BLaER1 treated with 17β-estradiol and CSF1 and Interleukin-3, amounts not matched to agents 10 nM and 100 nM (cell line): ENCODE results near the gene NXN.
A peak's percentile ranks its signal among the peaks of the same experiment; 100 is the strongest.
"Not testable (repeated sequence)": the region's sequence is repeated elsewhere in the genome, so short reads cannot be mapped to it uniquely, and the experiment has no call there.

ENCODE experiments used
- H3K27ac ChIP-seq, 11 experiments: shearing (Covaris generic); formaldehyde crosslinking; 2 replicates each; pipeline ENCODE4 v1.8.1; 2022
- H3K27me3 ChIP-seq, 11 experiments: shearing (Covaris generic); formaldehyde crosslinking; 2 replicates each; pipeline ENCODE4 v1.8.1; 2022
- H3K36me3 ChIP-seq, 11 experiments: shearing (Covaris generic); formaldehyde crosslinking; 2 replicates each; pipeline ENCODE4 v1.8.1; 2022
- H3K4me1 ChIP-seq, 10 experiments: shearing (Covaris generic); formaldehyde crosslinking; 2 replicates each; pipeline ENCODE4 v1.8.1; 2022
- H3K4me2 ChIP-seq, 11 experiments: shearing (Covaris generic); formaldehyde crosslinking; 2 replicates each; pipeline ENCODE4 v1.8.1; 2022
- H3K4me3 ChIP-seq, 10 experiments: shearing (Covaris generic); formaldehyde crosslinking; 2 replicates each; pipeline ENCODE4 v1.8.1; 2022
- H3K9ac ChIP-seq, 11 experiments: shearing (Covaris generic); formaldehyde crosslinking; 2 replicates each; pipeline ENCODE4 v1.8.1; 2022
- H3K9me3 ChIP-seq, 11 experiments: shearing (Covaris generic); formaldehyde crosslinking; replicated peaks in 1 of 11; 2 replicates each; pipeline ENCODE4 v1.8.1; 2022
- H4K20me1 ChIP-seq, 11 experiments: shearing (Covaris generic); formaldehyde crosslinking; 2 replicates each; pipeline ENCODE4 v1.8.1; 2022
- Cebpa-rat ChIP-seq, 11 experiments: shearing (Covaris generic); IDR thresholded peaks; 2 replicates each; pipeline ENCODE4 v1.8.1; 2022

Gene NXN

GRCh38 chr17:773467-774312, 205.9 kb downstream of the NXN start:
- Histone ChIP-seq H3K27ac (no peak overlapping the region), H3K9ac (peak overlapping the region in 5 of 11 experiments; percentile 3 to 41 (median 22); a peak in 3 of 22 replicates), H3K36me3 (peaks cover 83 to 99% (median 95%) of the 10 kb centered on the region in 11 experiments), H3K4me1 (peaks cover 32 to 48% (median 44%) of the 10 kb centered on the region in 10 experiments), H3K4me2 (peak overlapping the region; percentile 48 to 79 (median 67)), H3K27me3 (peaks cover 0 to 7% (median 0%) of the 10 kb centered on the region in 11 experiments; a peak in 1 of 22 replicates), H3K4me3 (no peak overlapping the region), H3K9me3 (no peaks in the 10 kb centered on the region), H4K20me1 (peaks cover 31 to 90% (median 81%) of the 10 kb centered on the region in 11 experiments; a peak in 21 of 22 replicates)
- no peak for TF ChIP-seq Cebpa-rat (IDR thresholded peaks at IDR 0.05)

GRCh38 chr17:773016-773415, 206.6 kb downstream of the NXN start:
- H3K4me1 ChIP-seq, result peaks cover 32 to 48% (median 44%) of the 10 kb centered on the region in 10 experiments
- peaks cover 83 to 99% (median 93%) of the 10 kb centered on the region in 11 experiments for H3K36me3 ChIP-seq
- peaks cover 0 to 7% (median 0%) of the 10 kb centered on the region in 11 experiments; a peak in 1 of 22 replicates for H3K27me3 ChIP-seq
- TF ChIP-seq Cebpa-rat (IDR thresholded peaks at IDR 0.05), result no peak
- H3K4me2 ChIP-seq, result peak overlapping the region; percentile 48 to 79 (median 67); a peak in 19 of 22 replicates
- no peaks in the 10 kb centered on the region for H3K9me3 ChIP-seq
- H3K27ac ChIP-seq, result no peak overlapping the region
- no peak overlapping the region for H3K9ac ChIP-seq
- H4K20me1 ChIP-seq, result peaks cover 26 to 83% (median 76%) of the 10 kb centered on the region in 11 experiments; a peak in 21 of 22 replicates
- H3K4me3 ChIP-seq, result no peak overlapping the region

- H3K36me3 ChIP-seq, result peaks cover 85 to 100% (median 96%) of the 10 kb centered on the region in 11 experiments
- peaks cover 0 to 2% (median 0%) of the 10 kb centered on the region in 10 experiments; a peak in 3 of 20 replicates for H3K4me1 ChIP-seq
- H3K27ac ChIP-seq, result no peak overlapping the region
- no peak for TF ChIP-seq Cebpa-rat (IDR thresholded peaks at IDR 0.05)
- H3K4me3 ChIP-seq, result no peak overlapping the region
- H4K20me1 ChIP-seq, result peaks cover 3 to 32% (median 23%) of the 10 kb centered on the region in 11 experiments; a peak in 16 of 22 replicates
- H3K27me3 ChIP-seq, result no peaks in the 10 kb centered on the region
- H3K9me3 ChIP-seq, result no peaks in the 10 kb centered on the region
- no peak overlapping the region for H3K4me2 ChIP-seq
- no peak overlapping the region for H3K9ac ChIP-seq
These were observed 212.5 kb downstream of the NXN start for GRCh38 chr17:767076-767475.

GRCh38 chr17:760371-760770, 219.2 kb downstream of the NXN start:
- peaks cover 84 to 96% (median 92%) of the 10 kb centered on the region in 11 experiments for H3K36me3 ChIP-seq
- no peaks in the 10 kb centered on the region; a peak in 1 of 22 replicates for H4K20me1 ChIP-seq
- H3K4me2 ChIP-seq, result no peak overlapping the region
- H3K4me1 ChIP-seq, result no peaks in the 10 kb centered on the region
- H3K27me3 ChIP-seq, result no peaks in the 10 kb centered on the region
- H3K9me3 ChIP-seq, result no peaks in the 10 kb centered on the region
- no peak overlapping the region for H3K27ac ChIP-seq
- H3K4me3 ChIP-seq, result no peak overlapping the region
- TF ChIP-seq Cebpa-rat (IDR thresholded peaks at IDR 0.05), result no peak
- H3K9ac ChIP-seq, result no peak overlapping the region

GRCh38 chr17:759964-760363, 219.6 kb downstream of the NXN start:
- no peak overlapping the region for H3K4me3 ChIP-seq
- H3K9ac ChIP-seq, result no peak overlapping the region
- H3K9me3 ChIP-seq, result no peaks in the 10 kb centered on the region
- no peaks in the 10 kb centered on the region for H4K20me1 ChIP-seq
- H3K36me3 ChIP-seq, result peaks cover 80 to 92% (median 88%) of the 10 kb centered on the region in 11 experiments
- no peak overlapping the region for H3K4me2 ChIP-seq
- no peak for TF ChIP-seq Cebpa-rat (IDR thresholded peaks at IDR 0.05)
- no peaks in the 10 kb centered on the region for H3K27me3 ChIP-seq
- no peak overlapping the region for H3K27ac ChIP-seq
- H3K4me1 ChIP-seq, result no peaks in the 10 kb centered on the region

GRCh38 chr17:756010-756567, 223.5 kb downstream of the NXN start:
- not testable (repeated sequence) for H3K4me2 ChIP-seq, H3K4me1 ChIP-seq, H3K4me3 ChIP-seq, H4K20me1 ChIP-seq, H3K9ac ChIP-seq, H3K9me3 ChIP-seq, H3K27me3 ChIP-seq, H3K27ac ChIP-seq
- peaks cover 46 to 56% (median 51%) of the 10 kb centered on the region in 11 experiments for H3K36me3 ChIP-seq

- Histone ChIP-seq H3K36me3 (peaks cover 40 to 50% (median 44%) of the 10 kb centered on the region in 11 experiments), H4K20me1 (peaks cover 0 to 10% (median 6%) of the 10 kb centered on the region in 11 experiments; a peak in 11 of 22 replicates), H3K4me1 (peaks cover 13 to 15% (median 14%) of the 10 kb centered on the region in 10 experiments)
- H3K4me3 ChIP-seq, H3K9ac ChIP-seq, H3K4me2 ChIP-seq, H3K27ac ChIP-seq, H3K9me3 ChIP-seq, H3K27me3 ChIP-seq: not testable (repeated sequence)
These were observed 224.1 kb downstream of the NXN start for GRCh38 chr17:755319-755961.

- H3K4me3 ChIP-seq, result no peak overlapping the region
- no peak overlapping the region for H3K4me2 ChIP-seq
- peaks cover 22 to 30% (median 29%) of the 10 kb centered on the region in 10 experiments for H3K4me1 ChIP-seq
- no peak overlapping the region for H3K9ac ChIP-seq
- H4K20me1 ChIP-seq, result peaks cover 0 to 29% (median 23%) of the 10 kb centered on the region in 11 experiments; a peak in 18 of 22 replicates
- no peak for TF ChIP-seq Cebpa-rat (IDR thresholded peaks at IDR 0.05)
- peaks cover 0 to 13% (median 7%) of the 10 kb centered on the region in 11 experiments; a peak in 9 of 22 replicates for H3K9me3 ChIP-seq
- H3K36me3 ChIP-seq, result peaks cover 29 to 47% (median 35%) of the 10 kb centered on the region in 11 experiments
- H3K27ac ChIP-seq, result no peak overlapping the region
- H3K27me3 ChIP-seq, result no peaks in the 10 kb centered on the region
These were observed 226.2 kb downstream of the NXN start for GRCh38 chr17:753418-753817.
